Neural progenitor cell (in vitro differentiated cells): ENCODE measurements around the gene NUAK1.

Experiments
- EZH2 ChIP-seq: fragments of 200-600 bp; sonication (generic); IDR thresholded peaks from 2 replicates; pipeline ENCODE4 v1.6.1; 2017; ENCODE audit warnings: antibody characterized with exemption, mild to moderate bottlenecking, moderate library complexity
- TF ChIP-seq, protein P1 (sequence below): fragments of 200-600 bp; sonication (generic); IDR thresholded peaks from 2 replicates; pipeline ENCODE4 v1.5.1; 2017; ENCODE audit warnings: antibody characterized with exemption, mild to moderate bottlenecking

DNA sequence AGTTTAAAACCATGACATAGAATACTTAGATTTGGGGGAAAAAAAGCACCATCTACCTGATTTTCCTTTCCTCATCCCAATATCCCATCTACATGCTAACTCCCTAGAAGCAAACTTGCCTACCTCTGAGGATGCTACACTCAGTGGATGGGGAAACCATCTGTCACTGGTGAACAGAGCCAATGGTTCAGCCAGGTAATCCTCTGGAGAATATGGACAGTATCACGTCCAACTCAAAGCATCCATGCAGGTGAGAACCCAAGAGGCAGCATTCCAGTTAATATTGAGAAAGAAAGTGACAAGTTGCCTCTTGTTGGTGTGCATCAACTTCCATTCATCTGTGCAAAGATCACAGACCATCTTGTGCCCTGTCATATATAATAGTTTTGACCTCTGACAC, 73.2 kb downstream of the NUAK1 start:
- TF ChIP-seq, protein P1, sequence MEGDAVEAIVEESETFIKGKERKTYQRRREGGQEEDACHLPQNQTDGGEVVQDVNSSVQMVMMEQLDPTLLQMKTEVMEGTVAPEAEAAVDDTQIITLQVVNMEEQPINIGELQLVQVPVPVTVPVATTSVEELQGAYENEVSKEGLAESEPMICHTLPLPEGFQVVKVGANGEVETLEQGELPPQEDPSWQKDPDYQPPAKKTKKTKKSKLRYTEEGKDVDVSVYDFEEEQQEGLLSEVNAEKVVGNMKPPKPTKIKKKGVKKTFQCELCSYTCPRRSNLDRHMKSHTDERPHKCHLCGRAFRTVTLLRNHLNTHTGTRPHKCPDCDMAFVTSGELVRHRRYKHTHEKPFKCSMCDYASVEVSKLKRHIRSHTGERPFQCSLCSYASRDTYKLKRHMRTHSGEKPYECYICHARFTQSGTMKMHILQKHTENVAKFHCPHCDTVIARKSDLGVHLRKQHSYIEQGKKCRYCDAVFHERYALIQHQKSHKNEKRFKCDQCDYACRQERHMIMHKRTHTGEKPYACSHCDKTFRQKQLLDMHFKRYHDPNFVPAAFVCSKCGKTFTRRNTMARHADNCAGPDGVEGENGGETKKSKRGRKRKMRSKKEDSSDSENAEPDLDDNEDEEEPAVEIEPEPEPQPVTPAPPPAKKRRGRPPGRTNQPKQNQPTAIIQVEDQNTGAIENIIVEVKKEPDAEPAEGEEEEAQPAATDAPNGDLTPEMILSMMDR, result no peak
- TF ChIP-seq EZH2, result no peak
